Fibroblast of skin of left quadriceps (primary cell): ENCODE data around the gene PDE6B.
"Not testable (repeated sequence)": the region's sequence is repeated elsewhere in the genome, so short reads cannot be mapped to it uniquely, and the experiment has no call there.

Experiments used
- DNase-seq, 2 experiments: peaks; one replicate each; pipeline ENCODE4 v3.0.0-alpha.2; 2013; ENCODE audit warnings: low read depth in 2 of 2

PDE6B gene

GRCh38 chr4:683247-683897 lies 58.0 kb downstream of the PDE6B start:
- DNase-seq = no peak

- no peak for DNase-seq
These were observed 58.7 kb downstream of the PDE6B start for GRCh38 chr4:683982-684622.

GRCh38 chr4:684623-685327 lies 59.4 kb downstream of the PDE6B start:
- DNase-seq = no peak

GRCh38 chr4:685679-686412 lies 60.5 kb downstream of the PDE6B start:
- DNase-seq = no peak

- no peak for DNase-seq
These were observed 61.2 kb downstream of the PDE6B start for GRCh38 chr4:686413-687040.

GRCh38 chr4:687048-687970 lies 61.9 kb downstream of the PDE6B start:
- DNase-seq = no peak

GRCh38 chr4:687971-688853 lies 62.8 kb downstream of the PDE6B start:
- no peak for DNase-seq

GRCh38 chr4:688854-689681 lies 63.7 kb downstream of the PDE6B start, which contains the start of gene SLC49A3:
TSS of gene SLC49A3 (minus strand) at chr4:689151. CDS start at chr4:689127, 24 bp downstream.
- no peak for DNase-seq

GRCh38 chr4:689723-690122 lies 64.3 kb downstream of the PDE6B start:
- DNase-seq = no peak

GRCh38 chr4:692771-693554 lies 67.6 kb downstream of the PDE6B start:
- DNase-seq = no peak

GRCh38 chr4:694341-694940 lies 69.1 kb downstream of the PDE6B start:
- DNase-seq = not testable (repeated sequence)

- no peak for DNase-seq
These were observed 74.6 kb downstream of the PDE6B start for GRCh38 chr4:699816-700580.

- DNase-seq = no peak
These were observed 75.4 kb downstream of the PDE6B start for GRCh38 chr4:700587-701264.

GRCh38 chr4:702618-703048 lies 77.3 kb downstream of the PDE6B start:
- DNase-seq = no peak

GRCh38 chr4:703336-704197 lies 78.2 kb downstream of the PDE6B start:
- no peak for DNase-seq
